DOHH2 (cell line): ENCODE measurements around the gene TMPRSS9.

Experiments
- H3F3A ChIP-seq: fragments of 200-600 bp; sonication (generic), shearing (Covaris generic); 2 replicates; pipeline ENCODE4 v1.6.0; 2016; ENCODE audit warnings: antibody characterized with exemption, mild to moderate bottlenecking; ENCODE audit not compliant: control insufficient read depth, insufficient read depth
- H3K27ac ChIP-seq: fragments of 200-600 bp; sonication (generic); 2 replicates; pipeline ENCODE4 v1.5.1; 2014; ENCODE audit warnings: low read depth, mild to moderate bottlenecking, low read length, moderate library complexity
- H3K27me3 ChIP-seq: fragments of 200-600 bp; sonication (generic); 2 replicates; pipeline ENCODE4 v1.6.1; 2014; ENCODE audit warnings: mild to moderate bottlenecking, low read length, mixed read lengths; ENCODE audit not compliant: control insufficient read depth
- H3K36me3 ChIP-seq: fragments of 200-600 bp; sonication (generic); 2 replicates; pipeline ENCODE4 v1.6.1; 2014; ENCODE audit warnings: mild to moderate bottlenecking, low read length, moderate library complexity, mixed read lengths; ENCODE audit not compliant: control insufficient read depth
- H3K4me1 ChIP-seq: fragments of 200-600 bp; sonication (generic); 2 replicates; pipeline ENCODE4 v1.6.1; 2014; ENCODE audit warnings: mild to moderate bottlenecking, low read length, mixed read lengths; ENCODE audit not compliant: control insufficient read depth
- H3K4me2 ChIP-seq: fragments of 200-600 bp; sonication (generic); 2 replicates; pipeline ENCODE4 v1.6.0; 2014; ENCODE audit warnings: mild to moderate bottlenecking, low read length, moderate library complexity
- H3K4me3 ChIP-seq: fragments of 200-600 bp; sonication (generic); 2 replicates; pipeline ENCODE4 v1.5.1; 2014; ENCODE audit warnings: mild to moderate bottlenecking, low read length, mixed read lengths
- H3K79me2 ChIP-seq: fragments of 200-600 bp; sonication (generic); 2 replicates; pipeline ENCODE4 v1.6.1; 2014; ENCODE audit warnings: mild to moderate bottlenecking, low read length, mixed read lengths; ENCODE audit not compliant: control insufficient read depth
- H3K9me2 ChIP-seq: fragments of 200-600 bp; sonication (generic); replicated peaks from 2 replicates; pipeline ENCODE4 v1.6.1; 2014; ENCODE audit warnings: mild to moderate bottlenecking, low read length, mixed read lengths; ENCODE audit not compliant: control insufficient read depth
- H3K9me3 ChIP-seq: fragments of 200-600 bp; sonication (generic); 2 replicates; pipeline ENCODE4 v1.6.1; 2014; ENCODE audit warnings: antibody characterized with exemption, low read length, mixed read lengths; ENCODE audit not compliant: control insufficient read depth, insufficient read depth
- H4K20me1 ChIP-seq: fragments of 200-600 bp; sonication (generic); 2 replicates; pipeline ENCODE4 v1.6.0; 2014; ENCODE audit warnings: low read depth, mild to moderate bottlenecking, antibody characterized with exemption, low read length, moderate library complexity; ENCODE audit not compliant: control insufficient read depth, insufficient read depth
- EZH2phosphoT487 ChIP-seq: fragments of 200-600 bp; sonication (generic); IDR thresholded peaks from 2 replicates; pipeline ENCODE4 v1.6.1; 2017; ENCODE audit warnings: borderline replicate concordance, mild to moderate bottlenecking, antibody characterized with exemption, low read length, moderate library complexity, mixed read lengths
- TF ChIP-seq, protein P1 (sequence below): fragments of 200-600 bp; sonication (generic); IDR thresholded peaks from one replicate; pipeline ENCODE4 v1.5.1; 2014; ENCODE audit warnings: antibody characterized with exemption, mild to moderate bottlenecking, low read depth, low read length; ENCODE audit not compliant: poor library complexity, severe bottlenecking

Gene TMPRSS9

DNA sequence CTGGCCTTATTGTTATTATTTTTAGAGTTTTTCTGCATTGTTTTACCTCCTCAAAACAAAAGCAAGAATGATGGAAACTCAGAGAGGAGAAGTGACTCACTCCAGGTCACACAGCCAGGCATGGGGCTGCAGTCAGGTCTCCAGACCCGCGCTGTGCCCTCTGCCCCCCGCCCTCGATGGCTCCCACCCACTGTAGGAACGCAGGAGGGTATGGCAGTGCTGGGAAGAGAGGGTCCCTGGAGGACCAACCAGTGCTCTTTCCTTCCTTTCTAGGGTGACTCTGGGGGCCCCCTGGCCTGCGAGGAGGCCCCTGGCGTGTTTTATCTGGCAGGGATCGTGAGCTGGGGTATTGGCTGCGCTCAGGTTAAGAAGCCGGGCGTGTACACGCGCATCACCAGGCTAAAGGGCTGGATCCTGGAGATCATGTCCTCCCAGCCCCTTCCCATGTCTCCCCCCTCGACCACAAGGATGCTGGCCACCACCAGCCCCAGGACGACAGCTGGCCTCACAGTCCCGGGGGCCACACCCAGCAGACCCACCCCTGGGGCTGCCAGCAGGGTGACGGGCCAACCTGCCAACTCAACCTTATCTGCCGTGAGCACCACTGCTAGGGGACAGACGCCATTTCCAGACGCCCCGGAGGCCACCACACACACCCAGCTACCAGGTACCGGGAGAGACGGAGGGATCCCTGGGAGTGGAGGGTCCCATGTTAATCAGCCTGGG is 61.7 kb downstream of the TMPRSS9 start:
- Histone ChIP-seq H3K36me3 (peaks cover 33% of the 10 kb centered on the region), H3K27ac (no peak overlapping the region), H4K20me1 (no peaks in the 10 kb centered on the region), H3K9me3 (peaks cover 4% of the 10 kb centered on the region; the same call in 1 of the 2 replicates), H3K4me3 (no peak overlapping the region), H3F3A (no peaks in the 10 kb centered on the region), H3K9me2 (no peaks in the 10 kb centered on the region), H3K4me2 (no peak overlapping the region), H3K79me2 (peaks cover 44% of the 10 kb centered on the region), H3K4me1 (peaks cover 10% of the 10 kb centered on the region; the same call in 1 of the 2 replicates), H3K27me3 (no peaks in the 10 kb centered on the region)
- TF ChIP-seq, protein P1, sequence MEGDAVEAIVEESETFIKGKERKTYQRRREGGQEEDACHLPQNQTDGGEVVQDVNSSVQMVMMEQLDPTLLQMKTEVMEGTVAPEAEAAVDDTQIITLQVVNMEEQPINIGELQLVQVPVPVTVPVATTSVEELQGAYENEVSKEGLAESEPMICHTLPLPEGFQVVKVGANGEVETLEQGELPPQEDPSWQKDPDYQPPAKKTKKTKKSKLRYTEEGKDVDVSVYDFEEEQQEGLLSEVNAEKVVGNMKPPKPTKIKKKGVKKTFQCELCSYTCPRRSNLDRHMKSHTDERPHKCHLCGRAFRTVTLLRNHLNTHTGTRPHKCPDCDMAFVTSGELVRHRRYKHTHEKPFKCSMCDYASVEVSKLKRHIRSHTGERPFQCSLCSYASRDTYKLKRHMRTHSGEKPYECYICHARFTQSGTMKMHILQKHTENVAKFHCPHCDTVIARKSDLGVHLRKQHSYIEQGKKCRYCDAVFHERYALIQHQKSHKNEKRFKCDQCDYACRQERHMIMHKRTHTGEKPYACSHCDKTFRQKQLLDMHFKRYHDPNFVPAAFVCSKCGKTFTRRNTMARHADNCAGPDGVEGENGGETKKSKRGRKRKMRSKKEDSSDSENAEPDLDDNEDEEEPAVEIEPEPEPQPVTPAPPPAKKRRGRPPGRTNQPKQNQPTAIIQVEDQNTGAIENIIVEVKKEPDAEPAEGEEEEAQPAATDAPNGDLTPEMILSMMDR, result no peak
- no peak for TF ChIP-seq EZH2phosphoT487

DNA sequence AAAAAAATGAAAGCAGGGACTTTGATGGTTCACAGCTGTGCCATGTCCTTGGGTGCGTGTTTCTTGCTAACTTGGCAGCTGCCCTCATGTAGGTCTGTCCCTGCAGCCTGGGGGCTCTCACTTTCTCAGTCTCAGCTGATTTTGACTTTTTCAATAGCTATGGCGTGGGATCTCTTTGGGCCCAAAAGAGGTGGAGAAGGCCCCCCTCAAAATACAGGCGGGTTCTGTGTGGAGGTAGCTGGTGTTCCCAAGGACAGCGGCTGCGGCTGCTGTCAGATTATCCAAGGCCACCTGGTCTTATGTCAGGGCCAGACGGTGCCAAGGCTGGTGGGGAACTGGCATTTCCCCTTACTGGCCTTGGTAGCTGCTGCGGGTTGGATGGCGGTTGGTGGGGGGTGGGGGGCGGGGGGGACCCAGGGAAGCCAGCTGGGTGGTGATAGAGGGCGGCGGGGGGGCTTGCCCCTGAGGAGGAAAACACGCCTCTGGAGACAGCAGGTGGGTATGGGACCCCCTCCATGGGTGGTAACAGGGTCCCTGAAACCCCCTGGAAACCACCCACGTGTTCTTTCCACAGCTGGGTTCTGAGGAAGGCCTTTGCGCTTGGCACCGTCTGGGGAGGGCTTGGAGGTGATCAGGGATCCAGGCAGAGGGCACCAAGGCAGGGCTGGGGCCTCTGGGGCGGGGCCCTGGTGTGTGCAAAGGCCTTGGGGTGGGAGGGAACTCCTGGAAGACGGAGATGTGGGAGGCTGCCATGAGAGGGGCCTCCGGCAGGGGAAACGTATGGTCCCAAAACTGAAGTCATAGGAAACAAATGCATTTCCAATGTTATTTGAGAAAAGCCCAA is 63.2 kb downstream of the TMPRSS9 start:
- H3K27me3 ChIP-seq, result no peaks in the 10 kb centered on the region
- peaks cover 15% of the 10 kb centered on the region for H3K4me1 ChIP-seq
- H4K20me1 ChIP-seq, result no peaks in the 10 kb centered on the region
- no peak overlapping the region for H3K4me3 ChIP-seq
- no peak overlapping the region for H3K4me2 ChIP-seq
- H3K9me3 ChIP-seq, result peaks cover 4% of the 10 kb centered on the region; the same call in 1 of the 2 replicates
- TF ChIP-seq EZH2phosphoT487, result no peak
- TF ChIP-seq, protein P1, result no peak
- H3K9me2 ChIP-seq, result no peaks in the 10 kb centered on the region
- peaks cover 37% of the 10 kb centered on the region for H3K36me3 ChIP-seq
- no peak overlapping the region for H3K27ac ChIP-seq
- peaks cover 5% of the 10 kb centered on the region for H3F3A ChIP-seq
- H3K79me2 ChIP-seq, result peaks cover 50% of the 10 kb centered on the region

DNA sequence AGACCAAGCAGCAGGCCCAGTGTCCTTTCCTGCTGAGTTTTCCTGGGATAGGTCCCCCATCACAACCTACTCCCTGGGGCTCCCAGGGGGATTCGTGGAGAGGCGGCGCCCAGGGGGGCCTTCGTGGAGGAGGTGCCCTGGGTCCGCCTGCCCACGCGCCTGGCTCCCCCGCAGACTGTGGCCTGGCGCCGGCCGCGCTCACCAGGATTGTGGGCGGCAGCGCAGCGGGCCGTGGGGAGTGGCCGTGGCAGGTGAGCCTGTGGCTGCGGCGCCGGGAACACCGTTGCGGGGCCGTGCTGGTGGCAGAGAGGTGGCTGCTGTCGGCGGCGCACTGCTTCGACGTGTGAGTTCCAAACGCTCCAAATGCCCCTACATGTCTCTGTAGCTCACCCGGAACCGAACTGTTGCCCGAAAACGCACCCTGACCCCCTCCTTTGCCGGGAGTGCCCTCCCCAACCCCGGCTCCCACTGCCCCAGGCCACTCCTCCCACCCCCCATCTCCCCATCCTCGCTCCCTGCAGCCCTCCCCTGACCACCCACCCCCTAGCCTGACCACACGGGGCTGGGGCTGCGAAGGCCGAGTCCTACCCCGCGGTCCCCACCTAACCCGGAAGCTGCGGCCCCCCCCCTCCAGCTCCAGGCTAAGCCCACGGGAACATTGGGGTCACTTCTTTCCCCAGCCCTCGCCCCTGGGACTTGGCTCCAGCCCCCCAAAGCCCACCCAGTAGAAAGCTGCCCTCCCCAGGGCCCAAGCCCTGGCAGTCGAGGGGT is 64.0 kb downstream of the TMPRSS9 start:
- H3K4me3 ChIP-seq, result no peak overlapping the region
- H3K9me3 ChIP-seq, result peaks cover 4% of the 10 kb centered on the region; the same call in 1 of the 2 replicates
- H3K4me2 ChIP-seq, result no peak overlapping the region
- peaks cover 17% of the 10 kb centered on the region for H3K4me1 ChIP-seq
- H3K27ac ChIP-seq, result no peak overlapping the region
- peaks cover 50% of the 10 kb centered on the region for H3K79me2 ChIP-seq
- no peaks in the 10 kb centered on the region for H3K27me3 ChIP-seq
- H3F3A ChIP-seq, result peaks cover 10% of the 10 kb centered on the region
- no peaks in the 10 kb centered on the region for H4K20me1 ChIP-seq
- peaks cover 37% of the 10 kb centered on the region for H3K36me3 ChIP-seq
- no peaks in the 10 kb centered on the region for H3K9me2 ChIP-seq
- TF ChIP-seq, protein P1, result no peak
- TF ChIP-seq EZH2phosphoT487, result no peak
